Osteoblast (primary cell): Measurements from ENCODE around the gene ZSCAN22. TPM values are rescaled to one million over a fixed set of nuclear protein-coding genes. Genes with fewer than 3 reads are reported as not detected.

Experiments
- DNase-seq: peaks from one replicate; pipeline ENCODE4 v3.0.0; 2011; ENCODE audit warnings: low spot score, mixed read lengths; ENCODE audit not compliant: insufficient read length; ENCODE audit errors: missing footprints
- H2AFZ ChIP-seq: 2 replicates; pipeline ENCODE4 v1.6.0; 2011; ENCODE audit warnings: mild to moderate bottlenecking, low read length
- H3K27ac ChIP-seq: 2 replicates; pipeline ENCODE4 v1.5.1; 2011; ENCODE audit warnings: mild to moderate bottlenecking, low read depth, low read length, moderate library complexity
- H3K27me3 ChIP-seq: 2 replicates; pipeline ENCODE4 v1.6.0; 2012; ENCODE audit warnings: mild to moderate bottlenecking, control low read depth, inconsistent platforms, low read length, moderate library complexity; ENCODE audit not compliant: insufficient read depth
- H3K36me3 ChIP-seq: 2 replicates; pipeline ENCODE4 v1.5.1; 2011; ENCODE audit warnings: mild to moderate bottlenecking, low read length, control low read depth, moderate library complexity; ENCODE audit not compliant: insufficient read depth
- H3K4me1 ChIP-seq: 2 replicates; pipeline ENCODE4 v1.5.1; 2011; ENCODE audit warnings: mild to moderate bottlenecking, low read length, control low read depth, moderate library complexity; ENCODE audit not compliant: insufficient read depth
- H3K4me2 ChIP-seq: 2 replicates; pipeline ENCODE4 v1.6.0; 2011; ENCODE audit warnings: mild to moderate bottlenecking, low read length; ENCODE audit not compliant: insufficient read depth
- H3K4me3 ChIP-seq: fragments of 200-600 bp; sonication (generic); 3 replicates; pipeline ENCODE4 v1.5.1; 2012; ENCODE audit warnings: mild to moderate bottlenecking, low read length, inconsistent platforms; ENCODE audit not compliant: insufficient read depth
- H3K79me2 ChIP-seq: 2 replicates; pipeline ENCODE4 v1.6.0; 2012; ENCODE audit warnings: mild to moderate bottlenecking, low read length, control low read depth, inconsistent platforms; ENCODE audit not compliant: insufficient read depth
- H3K9me3 ChIP-seq: 2 replicates; pipeline ENCODE4 v1.5.1; 2011; ENCODE audit warnings: low read depth, low read length, control low read depth
- H4K20me1 ChIP-seq: 2 replicates; pipeline ENCODE4 v1.6.0; 2012; ENCODE audit warnings: mild to moderate bottlenecking, low read length, control low read depth; ENCODE audit not compliant: insufficient read depth
- CTCF ChIP-seq: IDR thresholded peaks from 2 replicates; pipeline ENCODE4 v1.5.1; 2011; ENCODE audit warnings: mild to moderate bottlenecking, low read depth, low read length, moderate library complexity; ENCODE audit errors: extremely low read depth
- total RNA-seq: library from RNA; depleted of rRNA; stranded (reverse); fragments of >200 nt; gene quantifications from 2 replicates; pipeline ENCODE4 v1.2.3, GENCODE V29; 2012

ZSCAN22 gene
- total RNA-seq, 1 donor, result 2.5 TPM

GRCh38 chr19:58352760-58353671 lies 26.2 kb downstream of the ZSCAN22 start, which contains the start of gene A1BG:
Gene A1BG, minus strand, starts transcription at chr19:58353492. Its CDS starts 55 bp downstream, at chr19:58353437.
- peaks cover 31% of the 10 kb centered on the region for H3K27me3 ChIP-seq
- no peaks in the 10 kb centered on the region for H3K9me3 ChIP-seq
- no peak for TF ChIP-seq CTCF
- no peaks in the 10 kb centered on the region for H3K79me2 ChIP-seq
- H3K4me1 ChIP-seq, result no peaks in the 10 kb centered on the region
- no peak within 1 kb of the TSS for H3K27ac ChIP-seq
- H3K4me2 ChIP-seq, result no peak within 1 kb of the TSS
- H3K4me3 ChIP-seq, result no peak within 1 kb of the TSS
- no peaks in the 10 kb centered on the region for H4K20me1 ChIP-seq
- no peak within 1 kb of the TSS for H2AFZ ChIP-seq
- DNase-seq, result peak; percentile 62
- H3K36me3 ChIP-seq, result no peaks in the 10 kb centered on the region

- Histone ChIP-seq H3K79me2 (no peaks in the 10 kb centered on the region), H3K4me2 (no peak overlapping the region), H3K4me3 (no peak overlapping the region), H4K20me1 (no peaks in the 10 kb centered on the region), H3K4me1 (no peaks in the 10 kb centered on the region), H3K27me3 (peaks cover 27% of the 10 kb centered on the region), H3K36me3 (no peaks in the 10 kb centered on the region), H3K27ac (no peak overlapping the region), H3K9me3 (no peaks in the 10 kb centered on the region), H2AFZ (no peak overlapping the region)
- no peak for TF ChIP-seq CTCF
- peak; percentile 69 for DNase-seq
Observed at GRCh38 chr19:58353717-58354477, 27.1 kb downstream of the ZSCAN22 start.

GRCh38 chr19:58354478-58355030 lies 27.8 kb downstream of the ZSCAN22 start:
- no peaks in the 10 kb centered on the region for H4K20me1 ChIP-seq
- DNase-seq, result peak; percentile 92
- peaks cover 27% of the 10 kb centered on the region for H3K27me3 ChIP-seq
- no peak overlapping the region for H3K27ac ChIP-seq
- H3K4me2 ChIP-seq, result no peak overlapping the region
- no peak overlapping the region for H2AFZ ChIP-seq
- H3K4me1 ChIP-seq, result no peaks in the 10 kb centered on the region
- no peak for TF ChIP-seq CTCF
- no peak overlapping the region for H3K4me3 ChIP-seq
- H3K9me3 ChIP-seq, result no peaks in the 10 kb centered on the region
- no peaks in the 10 kb centered on the region for H3K36me3 ChIP-seq
- no peaks in the 10 kb centered on the region for H3K79me2 ChIP-seq
